HG03439 (cell line): Measurements from ENCODE around the gene TAF13.
A peak's percentile ranks its signal among the peaks of the same experiment; 100 is the strongest.
"Not testable (repeated sequence)": the region's sequence is repeated elsewhere in the genome, so short reads cannot be mapped to it uniquely, and the experiment has no call there.

ENCODE experiments used
- ATAC-seq: cut with Tn5 transposase; IDR thresholded peaks from one replicate; pipeline ENCODE4 v1.9.1; 2021; ENCODE audit warnings: mild to moderate bottlenecking, moderate library complexity; ENCODE audit not compliant: unreplicated experiment

The TAF13 gene

DNA sequence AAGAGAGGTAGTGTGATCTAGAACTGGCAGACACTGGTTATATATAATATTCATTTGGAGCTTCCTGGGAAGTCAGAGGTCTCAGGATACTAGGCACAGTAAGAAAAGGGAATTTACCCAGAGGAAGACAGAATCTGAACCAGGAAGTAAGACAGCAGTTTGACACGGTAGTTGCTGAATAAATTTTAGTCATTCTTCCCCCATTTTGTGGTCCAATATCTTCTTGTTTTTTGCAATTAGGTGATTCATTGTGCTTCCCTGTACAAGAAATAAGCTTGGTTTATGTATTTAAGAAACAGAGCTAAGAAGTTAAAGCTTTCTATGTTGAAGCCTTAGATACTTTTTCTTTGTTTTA is 16.0 kb upstream of the TAF13 start:
- no peak for ATAC-seq

DNA sequence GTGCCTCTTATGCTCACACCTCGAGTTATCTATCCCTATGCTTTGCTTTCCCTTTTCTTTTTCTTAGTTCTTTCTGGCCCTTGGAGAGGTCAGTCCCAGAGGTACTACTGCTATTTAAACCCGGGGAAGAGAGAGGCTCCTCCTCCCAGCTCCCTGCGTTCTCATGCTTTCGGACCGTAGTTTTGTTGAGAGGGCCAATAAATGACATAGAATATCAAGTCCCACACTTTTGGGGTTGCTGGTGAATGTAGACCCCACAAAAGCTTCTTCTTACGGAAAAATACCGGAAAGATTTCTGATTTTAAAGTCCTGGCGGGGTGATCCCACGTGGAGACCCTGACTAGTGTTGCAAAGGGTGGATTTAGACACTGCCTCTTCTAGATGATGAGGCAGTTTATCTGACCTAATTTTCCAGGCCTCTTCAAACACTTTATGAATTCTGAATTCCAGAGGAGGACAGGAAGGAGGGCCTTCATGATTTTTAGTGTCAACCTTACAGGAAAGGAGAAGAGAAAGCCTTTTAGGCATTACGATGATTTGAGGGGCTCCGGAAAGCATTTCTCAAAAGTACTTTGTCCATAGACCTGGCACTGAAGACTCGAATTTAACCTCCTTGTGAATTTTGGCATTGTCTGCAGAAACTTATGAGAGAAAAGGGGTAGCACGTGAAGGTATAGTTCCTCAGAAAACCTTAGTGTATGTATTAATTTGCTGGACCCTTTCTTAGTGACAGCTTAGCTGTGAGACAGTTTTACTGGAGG is 15.5 kb upstream of the TAF13 start:
- peak; percentile 41 for ATAC-seq

DNA sequence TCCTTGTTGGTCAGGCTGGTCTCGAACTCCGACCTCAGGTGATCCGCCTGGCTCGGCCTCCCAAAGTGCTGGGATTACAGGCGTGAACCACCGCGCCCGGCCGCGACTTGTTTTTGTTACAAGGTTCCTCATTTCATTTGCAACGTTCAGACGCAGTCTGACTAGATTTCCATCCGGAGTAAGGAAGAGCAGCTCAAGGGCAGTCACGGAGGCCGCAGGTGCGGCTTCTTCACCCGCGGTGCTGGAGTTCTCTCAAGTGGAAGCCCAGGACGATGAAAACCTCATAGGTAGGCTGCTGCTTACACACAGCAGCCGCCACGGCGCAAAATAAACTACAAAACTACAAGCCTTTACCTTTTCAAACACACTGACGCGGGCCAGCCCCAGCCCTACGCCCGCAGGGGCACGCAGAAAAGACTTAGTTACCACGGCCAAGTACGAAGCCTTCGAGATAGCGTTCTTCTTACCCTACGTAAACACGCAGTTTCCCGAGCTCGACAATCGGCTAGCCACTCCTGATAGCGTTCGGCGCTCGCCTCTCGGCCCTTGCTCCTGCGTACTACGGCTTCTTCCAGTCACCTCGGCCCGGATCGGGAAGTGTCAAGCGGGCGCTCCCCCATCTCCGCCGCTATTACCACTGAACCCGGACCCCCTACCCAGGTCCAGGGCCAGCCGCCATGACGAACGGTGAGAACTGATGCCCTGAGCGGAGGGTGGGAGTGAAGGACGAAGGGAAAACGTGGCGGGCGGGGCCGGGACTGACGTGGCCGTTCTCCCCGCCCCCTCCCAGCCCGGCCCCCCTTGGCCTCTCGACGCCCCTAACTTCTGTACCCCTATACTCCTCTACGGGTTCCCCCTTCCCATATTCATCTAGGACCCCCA is 14.6 kb upstream of the TAF13 start, which contains the start of gene TMEM167B:
TSS of gene TMEM167B (plus strand) at position 569 of the 882 bp plus-strand sequence. CDS start at position 678, 109 bp downstream.
- peak; percentile 90 for ATAC-seq

DNA sequence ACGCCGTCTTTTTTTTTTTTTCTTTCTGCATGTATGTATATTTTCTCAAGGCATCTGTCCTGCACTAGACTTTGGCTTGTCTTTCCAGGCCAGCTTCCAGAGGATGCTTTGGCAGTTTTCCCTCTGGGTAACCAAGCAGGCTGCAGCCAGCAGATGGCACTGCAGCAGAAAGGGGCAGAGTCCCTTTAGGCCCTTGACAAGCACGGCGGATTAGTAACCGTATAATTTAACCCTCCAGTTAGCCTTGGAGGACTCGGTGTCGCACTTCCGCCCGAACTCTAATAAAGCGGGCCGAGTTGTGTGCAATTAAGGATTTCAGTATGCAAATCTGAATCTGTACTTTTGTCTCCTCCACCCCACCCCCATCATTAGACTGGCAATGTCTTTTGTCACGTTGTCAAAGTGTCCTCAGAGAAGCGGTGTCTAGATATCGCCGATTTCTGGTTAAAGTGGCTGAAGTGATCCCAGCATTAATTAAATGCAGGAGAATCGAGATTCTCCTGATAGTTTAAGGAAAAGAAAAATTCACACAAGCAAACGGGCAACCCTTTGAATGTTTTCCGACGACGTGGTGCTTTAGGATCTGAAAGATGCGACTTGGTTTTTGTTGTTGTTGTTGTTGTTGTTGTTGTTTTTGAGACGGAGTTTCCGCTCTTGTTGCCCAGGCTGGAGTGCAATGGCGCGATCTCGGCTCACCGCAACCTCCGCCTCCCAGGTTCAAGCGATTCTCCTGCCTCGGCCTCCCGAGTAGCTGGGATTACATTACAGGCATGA is 13.6 kb upstream of the TAF13 start:
- no peak for ATAC-seq

DNA sequence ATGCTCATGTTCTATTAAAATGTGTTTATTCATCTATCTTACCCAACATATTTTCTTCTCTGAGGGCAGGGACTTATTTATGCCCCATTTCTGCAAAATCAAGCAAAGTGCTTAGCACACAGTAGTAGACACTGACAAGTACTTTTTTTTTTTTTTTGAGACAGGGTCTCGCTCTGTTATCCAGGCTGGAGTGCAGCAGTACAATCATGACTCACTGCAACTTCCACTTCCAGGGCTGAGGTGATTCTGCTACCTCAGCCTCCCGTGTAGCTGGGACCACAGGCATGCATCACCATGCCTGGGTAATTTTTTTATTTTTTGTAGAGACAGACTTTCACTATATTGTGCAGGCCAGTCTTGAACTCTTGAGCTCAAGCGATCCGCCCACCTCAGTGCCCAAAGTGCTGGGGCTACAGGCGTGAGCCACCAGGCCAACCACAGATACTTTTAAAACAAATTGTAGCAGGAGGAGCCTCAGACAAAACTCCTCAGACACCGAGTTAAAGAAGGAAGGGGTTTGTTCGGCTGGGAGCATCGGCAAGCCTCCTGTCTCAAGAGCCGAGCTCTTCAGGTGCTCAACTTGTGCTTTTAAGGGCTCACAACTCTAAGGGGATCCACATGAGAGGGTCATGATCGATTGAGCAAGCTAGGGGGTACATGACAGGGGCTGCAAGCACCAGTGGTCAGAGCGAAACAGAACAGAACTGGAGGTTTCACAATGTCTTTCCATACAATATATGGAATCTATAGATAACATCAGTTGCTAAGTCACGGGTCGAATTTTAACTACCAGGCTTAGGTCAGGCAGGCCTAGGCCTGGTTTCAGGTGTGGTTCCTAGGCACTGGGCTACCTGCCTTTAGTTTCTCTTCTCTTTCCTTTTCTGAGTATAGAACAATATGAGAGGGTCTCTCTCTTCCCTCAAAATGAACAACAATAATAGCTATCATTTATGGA is 9.0 kb upstream of the TAF13 start:
- ATAC-seq = no peak

DNA sequence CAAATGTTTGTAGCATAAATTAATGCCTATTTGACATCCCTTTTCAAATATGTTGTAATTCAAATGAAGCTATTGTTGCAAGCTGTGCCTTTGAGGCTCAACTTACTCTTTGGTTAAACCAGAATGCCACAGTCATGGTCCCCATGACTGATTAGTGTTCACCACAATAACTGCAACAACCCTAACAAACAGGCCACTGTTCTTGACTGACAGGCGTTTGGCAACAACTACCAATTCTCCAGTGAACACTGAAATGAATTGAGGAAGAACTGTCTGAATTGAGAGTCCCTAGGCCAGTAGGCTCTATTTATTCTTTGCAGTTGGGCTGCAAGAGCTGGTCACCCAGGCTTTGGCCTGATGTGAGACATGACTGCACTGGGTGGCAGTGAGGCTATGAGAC is 8.1 kb upstream of the TAF13 start:
- ATAC-seq = no peak

DNA sequence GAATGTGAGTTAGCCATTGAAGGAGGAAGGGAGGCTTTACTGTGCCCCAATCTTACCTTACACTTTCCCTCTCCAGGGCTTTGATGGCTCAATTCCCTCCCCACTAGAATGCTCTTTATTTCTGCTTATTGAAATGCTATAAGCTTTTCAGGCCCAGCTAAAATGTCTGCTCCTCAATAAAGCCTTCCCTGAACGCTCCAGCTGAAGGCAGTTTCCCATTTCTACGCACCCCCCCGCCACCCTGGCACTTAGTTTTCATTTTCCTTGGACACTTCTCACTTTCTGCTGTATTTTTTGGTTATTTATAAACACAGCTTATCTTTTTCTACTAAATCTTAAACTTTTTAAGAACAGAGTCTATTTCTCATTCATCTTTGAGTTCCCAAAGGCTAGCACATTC is 7.7 kb upstream of the TAF13 start:
- no peak for ATAC-seq

DNA sequence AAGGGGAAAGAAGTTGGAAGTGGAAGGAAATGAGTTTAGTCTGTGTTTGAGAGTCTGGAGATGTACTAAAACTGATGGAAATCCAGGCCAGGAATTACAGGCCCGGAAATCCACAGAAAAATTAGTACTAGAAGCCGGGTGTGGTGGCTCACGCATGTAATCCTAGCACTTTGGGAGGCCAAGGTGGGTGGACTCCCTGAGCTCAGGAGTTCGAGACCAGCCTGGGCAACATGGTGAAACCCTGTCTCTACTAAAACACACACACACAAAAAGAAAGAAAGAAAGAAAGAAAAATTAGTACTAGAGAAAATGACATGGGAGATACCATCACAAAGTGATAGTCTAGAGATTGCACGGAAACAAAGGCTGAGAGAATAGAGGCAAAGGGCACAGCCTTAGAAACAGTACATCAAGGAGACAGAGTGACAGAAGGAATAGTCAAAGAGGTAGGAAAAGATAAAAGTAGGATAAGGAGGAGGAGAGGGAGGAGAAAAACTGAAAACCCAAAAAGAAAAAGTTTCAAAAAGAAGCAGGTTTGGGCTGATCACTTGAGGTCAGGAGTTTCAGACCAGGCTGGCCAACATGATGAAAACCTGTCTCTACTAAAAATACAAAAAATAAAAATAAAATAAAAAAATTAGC is 4.8 kb upstream of the TAF13 start:
- no peak for ATAC-seq

DNA sequence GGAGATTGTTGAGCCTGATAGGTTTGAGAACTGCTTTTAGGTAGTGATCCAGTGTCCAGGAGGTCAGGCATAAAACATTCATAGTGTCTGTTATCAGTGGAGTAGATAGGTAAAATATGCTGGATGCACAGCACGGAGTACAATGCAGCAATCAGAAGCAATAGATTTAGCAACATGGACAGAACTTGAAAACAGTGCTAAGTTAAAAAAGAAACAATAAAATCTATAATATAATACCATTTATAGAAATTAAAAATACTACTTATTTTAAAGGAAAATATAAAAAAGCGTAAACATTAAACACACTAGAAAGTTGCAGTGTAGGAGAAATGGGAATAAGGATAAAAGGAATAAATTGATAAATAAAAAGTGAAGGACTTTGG is 3.4 kb upstream of the TAF13 start:
- no peak for ATAC-seq

DNA sequence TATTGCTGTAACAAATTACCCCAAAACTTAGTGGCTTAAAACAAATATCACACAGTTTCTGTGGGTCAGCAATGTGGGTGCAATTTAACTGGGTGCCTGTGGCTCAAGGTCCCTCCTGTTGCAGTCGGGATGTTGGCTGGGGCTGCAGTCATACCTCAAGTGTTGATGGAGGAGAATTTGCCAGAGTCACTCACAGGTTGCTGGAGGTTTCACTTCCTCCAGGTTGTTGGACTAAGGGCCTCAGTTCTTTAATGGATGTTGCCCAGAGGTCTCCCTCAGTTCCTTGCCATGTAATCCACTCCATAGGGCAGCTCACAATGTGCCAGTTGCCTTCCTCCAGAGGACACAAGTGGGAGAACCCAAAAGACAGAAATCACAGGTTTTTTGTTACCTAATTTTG is 2.5 kb upstream of the TAF13 start:
- ATAC-seq = no peak

DNA sequence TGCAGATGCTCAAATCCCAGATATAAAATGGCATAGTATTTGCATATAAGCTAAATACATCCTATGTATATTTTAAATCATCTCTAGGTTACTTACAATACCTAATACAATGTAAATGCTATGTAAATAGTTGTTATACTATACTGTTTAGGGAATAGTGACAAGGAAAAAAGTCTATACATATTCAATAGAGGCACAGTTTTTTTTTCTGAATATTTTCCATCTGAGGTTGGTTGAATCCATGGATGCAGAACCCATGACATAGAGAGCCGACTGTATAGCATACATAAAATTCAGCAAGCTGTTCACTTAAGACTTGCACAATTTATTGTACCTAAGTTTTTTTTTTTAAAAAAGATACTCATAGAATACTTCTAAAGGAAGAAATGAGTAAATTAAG is 6.5 kb downstream of the TAF13 start:
- ATAC-seq = no peak

DNA sequence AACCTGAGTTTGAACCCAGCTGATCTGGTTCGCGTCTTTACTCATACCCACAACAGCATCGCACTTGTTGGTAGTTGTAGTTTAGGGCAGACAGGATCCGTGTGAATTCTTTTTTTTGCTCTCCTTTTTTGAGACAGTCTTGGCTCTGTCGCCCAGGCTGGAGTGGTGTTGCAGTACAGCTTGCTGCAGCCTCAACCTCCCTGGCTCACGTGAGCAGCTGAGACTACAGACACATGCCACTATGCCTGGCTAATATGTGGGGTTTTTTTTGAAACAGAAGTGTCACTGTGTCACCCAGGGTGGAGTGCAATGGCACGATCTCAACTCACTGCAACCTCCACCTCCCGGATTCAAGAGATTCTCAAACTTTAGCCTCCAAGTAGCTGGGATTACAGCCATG is 7.9 kb downstream of the TAF13 start:
- no peak for ATAC-seq

DNA sequence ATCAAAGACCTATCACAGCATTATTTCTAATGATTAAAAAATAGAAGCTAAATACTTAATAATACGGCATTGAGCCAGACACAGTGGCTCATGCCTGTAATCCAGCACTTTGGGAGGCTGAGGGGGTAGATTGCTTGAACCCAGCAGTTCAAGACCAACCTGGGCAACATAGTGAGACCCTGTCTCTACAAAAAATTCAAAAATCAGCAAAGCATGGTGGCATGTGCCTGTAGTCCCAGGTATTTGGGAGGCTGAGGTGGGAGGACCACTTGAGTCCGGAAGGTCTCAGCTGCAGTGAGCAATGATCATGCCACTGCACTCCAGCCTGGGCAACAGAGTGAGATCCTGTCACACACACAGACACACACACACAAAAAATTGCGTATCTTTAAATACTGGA is 10.7 kb downstream of the TAF13 start:
- no peak for ATAC-seq

DNA sequence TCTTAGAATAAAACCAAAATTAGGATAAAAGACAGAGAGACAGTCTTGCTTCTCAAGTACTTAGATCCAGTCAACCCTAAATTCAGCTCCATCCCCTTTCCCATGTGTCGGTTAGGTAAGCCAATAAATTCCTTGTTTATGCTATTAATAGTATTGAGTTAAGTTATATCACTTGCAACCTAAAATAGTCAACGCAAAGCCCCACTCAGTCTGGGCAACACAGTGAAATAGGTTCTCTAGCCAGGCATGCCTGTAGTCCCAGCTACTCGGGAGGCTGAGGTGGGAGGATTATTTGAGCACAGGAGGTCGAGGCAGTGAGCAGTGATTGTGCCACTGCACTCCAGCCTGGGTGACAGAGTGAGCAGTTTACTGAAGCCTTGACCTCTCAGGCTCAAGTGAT is 14.6 kb downstream of the TAF13 start:
- ATAC-seq = no peak

DNA sequence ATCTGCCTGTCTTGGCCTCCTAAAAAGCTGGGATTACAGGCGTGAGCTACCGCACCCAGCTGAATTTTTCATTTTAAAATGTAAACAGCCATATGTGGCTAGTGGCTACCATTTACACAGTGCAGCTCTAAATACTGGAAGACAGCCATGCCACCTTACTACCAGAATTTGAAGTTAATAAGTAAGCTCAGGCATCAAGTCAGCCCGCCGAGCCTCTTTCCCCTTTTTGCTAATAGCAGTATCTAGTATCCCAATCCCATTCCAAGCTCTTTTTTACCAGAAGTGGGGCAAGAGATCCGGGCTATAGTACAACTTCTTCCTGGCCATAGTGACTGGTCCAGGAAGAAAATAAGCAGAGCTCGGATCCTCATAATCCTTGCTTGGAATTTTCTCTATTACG is 15.1 kb downstream of the TAF13 start:
- ATAC-seq = no peak

DNA sequence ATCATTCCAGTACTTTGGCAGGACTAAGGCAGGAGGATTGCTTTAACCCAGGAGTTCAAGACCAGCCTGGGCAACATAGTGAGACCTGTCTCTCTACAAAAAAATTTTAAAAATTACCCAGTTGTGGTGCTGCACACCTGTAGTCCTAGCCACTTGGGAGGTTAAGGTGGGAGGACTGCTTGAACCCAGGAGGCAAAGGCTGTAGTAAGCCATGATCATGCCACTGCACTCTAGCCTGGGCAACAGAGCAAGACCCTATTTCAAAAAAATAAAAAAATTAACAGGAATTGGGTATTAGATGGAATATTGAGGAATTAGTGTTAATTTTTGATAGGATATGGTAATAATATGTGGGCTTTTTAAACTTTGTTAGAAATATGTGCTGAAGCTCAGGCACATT is 16.8 kb downstream of the TAF13 start:
- no peak for ATAC-seq

DNA sequence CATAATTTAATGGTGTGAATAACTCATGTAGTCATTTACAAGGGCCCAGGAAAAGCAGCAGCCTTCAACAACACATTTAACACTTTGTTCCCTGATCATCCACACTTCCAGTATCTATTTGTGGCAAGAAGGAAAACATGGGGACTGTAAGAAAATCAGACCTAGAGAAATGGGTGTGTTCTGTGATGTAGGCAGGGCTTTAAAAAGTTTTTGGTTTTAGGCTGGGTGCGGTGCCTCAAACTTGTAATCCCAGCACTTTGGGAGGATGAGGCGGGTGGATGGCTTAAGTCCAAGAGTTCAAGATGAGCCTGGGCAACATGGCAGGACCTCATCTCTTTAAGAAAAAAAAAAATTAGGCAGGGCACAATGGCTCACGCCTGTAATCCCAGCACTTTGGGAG is 19.7 kb downstream of the TAF13 start:
- ATAC-seq = no peak

DNA sequence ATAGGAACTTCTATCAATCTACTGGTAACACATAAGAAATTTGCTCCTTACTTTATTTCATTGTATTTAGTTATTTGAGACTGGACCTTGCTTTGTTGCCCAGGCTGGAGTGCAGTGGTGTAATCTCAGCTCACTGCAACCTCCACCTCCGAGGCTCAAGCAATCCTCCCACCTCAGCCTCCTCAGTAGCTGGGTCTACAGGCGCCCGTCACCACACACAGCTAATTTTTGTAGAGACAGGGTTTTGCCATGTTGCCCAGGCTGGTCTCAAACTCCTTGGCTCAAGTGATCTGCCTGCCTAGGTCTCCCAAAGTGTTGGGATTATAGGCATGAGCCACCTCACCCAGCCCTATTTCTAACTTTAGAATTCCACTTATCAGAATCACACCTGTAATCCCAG is 23.7 kb downstream of the TAF13 start:
- not testable (repeated sequence) for ATAC-seq

DNA sequence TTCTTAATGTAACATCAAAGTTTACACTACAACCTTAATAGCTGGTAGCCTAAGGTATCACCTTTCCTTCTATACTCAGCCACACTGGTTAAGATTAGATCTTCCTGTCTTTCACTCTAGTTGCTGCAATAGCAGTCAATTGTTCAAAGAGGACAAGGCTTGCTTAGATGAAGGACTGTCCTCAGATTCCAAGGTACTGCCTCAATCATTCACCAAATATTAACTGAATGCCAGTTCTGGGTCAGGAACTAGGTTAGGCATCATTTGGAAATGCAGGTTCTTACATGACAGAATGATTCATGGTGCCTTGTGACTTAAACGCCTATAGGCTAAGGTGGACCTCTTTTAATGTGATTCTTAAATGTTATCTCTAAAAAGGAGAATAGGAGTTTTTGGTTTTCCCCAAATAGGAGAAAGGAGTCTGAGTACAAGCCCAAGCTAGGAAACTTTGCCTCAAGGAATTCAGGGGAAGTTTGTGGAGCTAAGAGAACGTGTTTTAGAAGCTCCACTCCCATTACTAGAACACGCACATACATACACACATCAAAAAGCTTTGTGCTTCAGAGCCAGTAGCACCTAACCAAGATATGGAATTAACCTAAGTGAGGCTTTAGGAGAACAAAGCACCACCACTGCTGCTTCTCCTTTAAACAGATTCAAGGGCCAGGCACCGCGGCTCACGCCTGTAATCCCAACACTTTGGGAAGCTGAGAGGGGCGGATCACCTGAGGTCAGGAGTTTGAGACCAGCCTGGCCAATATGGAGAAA is 25.4 kb downstream of the TAF13 start:
- no peak for ATAC-seq
